H1 (cell line): ENCODE results near the gene LSM4. TPM values are rescaled to one million over a fixed set of nuclear protein-coding genes. Genes with fewer than 3 reads are reported as not detected.
A peak's percentile ranks its signal among the peaks of the same experiment; 100 is the strongest.

Experiments used
- CBX5 ChIP-seq: fragments of 300-800, 300-1000 bp; sonication (generic); IDR thresholded peaks from 2 replicates; pipeline ENCODE4 v1.7.1; 2016; ENCODE audit warnings: antibody characterized with exemption, low read length, low read depth
- CHD2 ChIP-seq: IDR thresholded peaks from 2 replicates; pipeline ENCODE4 v1.6.1; 2012; ENCODE audit warnings: low read length, improper control_type of control experiment
- KDM5A ChIP-seq: fragments of 200-600 bp; IDR thresholded peaks from 2 replicates; pipeline ENCODE4 v1.7.1; 2012; ENCODE audit warnings: mild to moderate bottlenecking, low read length, inconsistent platforms, mixed read lengths
- RAD21 ChIP-seq, 2 experiments: IDR thresholded peaks in 1 of 2; conservative IDR thresholded peaks in 1 of 2; 2 replicates each; pipeline ENCODE4 v1.6.1; 2011; ENCODE audit warnings: low read depth in 2 of 2, low read length in 2 of 2, improper control_type of control experiment in 1 of 2, inconsistent platforms in 1 of 2, mild to moderate bottlenecking in 1 of 2, moderate library complexity in 1 of 2
- SAP30 ChIP-seq: fragments of 300-600 bp; sonication (generic); IDR thresholded peaks from 2 replicates; pipeline ENCODE4 v1.7.1; 2012; ENCODE audit warnings: low read length, moderate library complexity, mild to moderate bottlenecking, inconsistent platforms; ENCODE audit not compliant: insufficient read depth, insufficient replicate concordance
- SIN3A ChIP-seq, 2 experiments: IDR thresholded peaks in 1 of 2; conservative IDR thresholded peaks in 1 of 2; 2 replicates each; pipeline ENCODE4 v1.6.1; 2011 to 2012; ENCODE audit warnings: low read length in 2 of 2, improper control_type of control experiment in 1 of 2, low read depth in 1 of 2, mild to moderate bottlenecking in 1 of 2
- polyA plus RNA-seq, 7 experiments: library from polyadenylated mRNA; depleted of rRNA in 3 of 7; stranded (reverse) in 5 of 7; unstranded in 2 of 7; fragments of >200 nt in 5 of 7; fragments of 200-250 nt in 2 of 7; gene quantifications; 1 replicate in 5 of 7; 2 replicates in 1 of 7; 4 replicates in 1 of 7; pipeline versions ENCODE4 v1.2.1 to v1.2.3, GENCODE V29; 2011 to 2013; ENCODE audit warnings: missing spikeins in 2 of 7, mixed read lengths in 2 of 7
- total RNA-seq: library from RNA; stranded (reverse); fragmentation: NEBNext Ultra II Directional; extraction: Animal tissue kit (Norgen Biotek cat#: 25700); gene quantifications from 2 replicates; pipeline ENCODE4 v1.2.1, GENCODE V29; 2021

Gene LSM4
- total and polyA plus RNA-seq, 2 of the 8 experiments (the other 6 are each of a cell fraction or from before 2014, with no cell fraction given): 302 to 319 TPM

GRCh38 chr19:18322318-18322758 is 538 bp downstream of the LSM4 start (continued):
- TF ChIP-seq CBX5 (no peak), KDM5A (no peak), RAD21 (IDR thresholded peaks at IDR 0.05 in 1 of 2, conservative IDR thresholded peaks at IDR 0.05 in 1 of 2; ENCODE audit: low read depth in 2 of 2, low read length in 2 of 2) (peak; percentile 25 to 34; a peak in 2 of 4 replicates), SIN3A (conservative IDR thresholded peaks at IDR 0.05 in 1 of 2, IDR thresholded peaks at IDR 0.05 in 1 of 2; ENCODE audit: low read depth in 1 of 2, low read length in 2 of 2) (no peak), CHD2 (no peak), SAP30 (peak; percentile 82)
